GM21528 (cell line): ENCODE measurements around the gene FRMD4B.

ENCODE experiments used
- ATAC-seq: cut with Tn5 transposase; IDR thresholded peaks from one replicate; pipeline ENCODE4 v1.9.1; 2021; ENCODE audit warnings: mild to moderate bottlenecking, moderate library complexity; ENCODE audit not compliant: unreplicated experiment, low FRiP score

FRMD4B gene

GRCh38 chr3:69385723-69386555 is at the start of gene FRMD4B:
Gene FRMD4B, minus strand, starts transcription at chr3:69386088. Its CDS starts 99 bp downstream, at chr3:69385989.
- ATAC-seq = no peak

- no peak for ATAC-seq
Observed at GRCh38 chr3:69433969-69434325, 48.1 kb upstream of the FRMD4B start.

GRCh38 chr3:69433121-69433968 is 47.5 kb upstream of the FRMD4B start:
- ATAC-seq = no peak

DNA sequence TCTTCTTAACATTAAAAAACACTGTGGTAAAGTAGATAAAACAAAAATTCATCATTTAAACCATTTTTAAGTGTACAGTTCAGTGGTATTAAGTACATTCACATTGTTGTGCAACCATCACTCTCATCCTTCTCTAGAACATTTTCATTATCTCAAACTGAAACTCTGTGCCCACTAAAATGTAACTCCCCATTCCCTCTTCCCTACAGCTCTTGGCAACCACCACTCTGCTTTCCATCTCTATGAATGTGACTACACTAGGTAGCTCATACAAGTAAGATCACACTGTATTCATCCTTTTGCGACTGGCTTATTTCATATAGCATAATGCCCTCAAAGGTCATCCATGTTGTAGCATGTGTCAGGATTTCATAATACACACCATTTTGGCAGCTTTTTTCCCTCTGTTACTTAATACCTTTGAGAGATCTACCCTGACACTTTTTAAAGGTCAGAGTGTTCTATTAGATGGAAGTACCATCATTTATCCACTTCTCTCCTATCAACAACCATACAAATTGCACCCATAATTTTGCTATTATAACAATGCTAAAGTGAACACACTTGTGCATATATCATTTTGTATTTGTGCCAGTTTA is 42.9 kb upstream of the FRMD4B start:
- no peak for ATAC-seq

DNA sequence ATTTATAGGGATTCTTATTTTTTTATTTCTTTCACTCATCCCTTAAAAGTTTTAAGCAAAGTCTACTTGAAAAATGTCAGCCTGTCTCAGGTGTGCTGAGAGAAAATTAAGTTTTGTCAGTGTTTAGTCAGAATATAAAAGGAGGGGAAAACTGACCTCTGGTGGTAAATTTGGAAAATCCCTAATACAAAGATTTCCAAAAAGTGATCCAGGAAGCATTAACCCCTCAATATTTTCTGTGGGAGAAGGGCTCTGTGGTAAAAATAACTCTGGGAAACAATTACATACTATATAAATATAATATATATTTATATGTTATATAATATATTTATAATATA is 41.0 kb upstream of the FRMD4B start:
- no peak for ATAC-seq

GRCh38 chr3:69426291-69426966 is 40.5 kb upstream of the FRMD4B start:
- ATAC-seq = no peak

DNA sequence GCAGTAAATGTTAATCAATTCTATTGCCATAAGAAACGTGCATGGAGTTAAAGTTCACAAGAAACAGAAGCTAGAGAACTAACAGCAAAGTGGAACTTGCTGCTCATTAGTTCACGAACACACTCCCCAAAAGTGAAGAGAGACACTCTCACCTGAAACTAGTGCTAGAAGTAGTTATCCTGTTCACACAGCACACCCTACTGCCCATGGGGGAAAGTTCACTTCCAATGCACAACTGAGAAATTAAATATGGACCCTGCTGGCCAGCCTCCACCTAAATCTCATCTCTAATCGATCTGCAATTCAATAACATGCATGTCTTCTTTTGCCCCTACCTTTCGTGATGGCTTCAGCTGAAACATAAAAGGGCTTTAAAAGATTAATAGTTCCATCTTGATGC is 39.4 kb upstream of the FRMD4B start:
- no peak for ATAC-seq

- no peak for ATAC-seq
Observed at GRCh38 chr3:69423463-69424155, 37.7 kb upstream of the FRMD4B start.

- no peak for ATAC-seq
Observed at GRCh38 chr3:69422751-69423150, 36.9 kb upstream of the FRMD4B start.

- ATAC-seq = no peak
Observed at GRCh38 chr3:69420781-69421520, 35.1 kb upstream of the FRMD4B start.

DNA sequence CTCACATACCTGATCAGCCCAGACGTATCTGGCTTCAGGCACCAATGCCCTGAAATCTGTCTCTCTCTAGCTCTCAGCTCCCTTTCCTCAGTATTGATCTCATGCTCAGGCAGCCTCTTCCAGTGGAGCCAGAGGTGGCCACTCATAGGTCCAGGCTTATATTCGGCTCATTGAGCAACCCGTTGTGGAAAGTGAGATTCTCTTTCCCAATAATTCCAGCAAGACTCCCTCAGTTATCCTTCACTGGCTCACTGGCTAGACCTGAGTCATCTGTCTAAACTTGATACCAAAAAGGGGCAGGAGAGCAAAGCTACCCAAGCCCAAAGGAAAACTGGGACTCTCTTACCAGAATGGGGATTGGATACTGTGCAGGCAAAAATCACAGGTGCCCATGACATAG is 33.4 kb upstream of the FRMD4B start:
- no peak for ATAC-seq

GRCh38 chr3:69417541-69418078 is 31.7 kb upstream of the FRMD4B start:
- ATAC-seq = no peak

DNA sequence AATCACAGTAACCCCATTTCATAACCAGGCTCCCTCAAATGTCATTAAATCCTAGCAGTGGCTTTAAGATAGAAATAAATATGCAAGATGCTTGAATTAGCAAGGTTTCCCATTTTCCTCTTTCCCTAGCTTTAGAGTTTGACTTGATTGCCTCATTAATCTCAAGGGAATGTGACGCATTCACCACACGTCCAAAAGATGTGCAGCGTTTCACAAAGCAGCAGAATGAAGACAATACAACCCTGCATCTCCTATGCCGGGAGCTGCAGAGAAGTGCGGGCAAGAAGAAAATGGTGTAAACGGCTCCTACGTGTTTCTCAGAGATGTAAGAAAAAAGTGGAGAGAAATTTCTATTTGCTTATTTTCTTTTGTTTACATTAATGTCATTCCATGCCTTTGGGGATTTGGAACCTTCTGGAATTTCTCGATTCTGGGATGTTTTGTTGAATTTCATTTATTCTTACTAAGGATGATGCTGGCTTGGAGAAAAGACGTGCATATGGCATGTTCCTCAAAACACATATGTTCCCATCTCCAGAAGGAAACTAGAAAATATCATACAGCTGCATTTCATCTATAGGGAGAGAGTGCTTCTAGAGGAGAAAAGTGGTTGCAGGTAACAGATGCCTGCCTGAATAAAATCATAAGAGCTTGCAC is 27.8 kb upstream of the FRMD4B start:
- no peak for ATAC-seq

- no peak for ATAC-seq
Observed at GRCh38 chr3:69411346-69411745, 25.5 kb upstream of the FRMD4B start.

GRCh38 chr3:69410301-69410700 is 24.4 kb upstream of the FRMD4B start:
- ATAC-seq = peak; percentile 94

GRCh38 chr3:69409831-69410230 is 23.9 kb upstream of the FRMD4B start:
- ATAC-seq = no peak

DNA sequence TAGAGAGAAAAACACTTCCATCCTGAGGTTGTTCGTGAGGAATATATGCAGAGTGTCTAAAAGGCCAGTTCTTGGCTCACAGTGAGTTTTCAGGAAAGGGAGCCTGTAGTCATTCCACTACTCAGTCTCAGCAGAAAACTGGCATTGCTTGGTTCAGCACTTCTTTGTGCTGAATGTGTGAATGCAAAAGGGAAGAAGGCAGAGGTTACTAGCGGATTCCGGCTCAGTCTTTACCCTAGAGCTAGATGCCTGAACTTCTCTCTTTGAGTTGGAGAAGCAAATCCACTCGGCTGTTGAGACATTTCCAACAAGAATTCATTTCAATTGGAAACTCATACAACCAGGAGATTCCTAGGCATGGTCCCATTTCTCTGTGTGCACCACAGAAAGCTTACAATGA is 23.1 kb upstream of the FRMD4B start:
- ATAC-seq = no peak

GRCh38 chr3:69408542-69408941 is 22.7 kb upstream of the FRMD4B start:
- ATAC-seq = no peak

GRCh38 chr3:69407908-69408307 is 22.0 kb upstream of the FRMD4B start:
- no peak for ATAC-seq
